EH (cell line): ENCODE data around the gene VPS37C.

Experiments used
- DNase-seq: peaks from one replicate; pipeline ENCODE4 v3.0.0-alpha.2; 2015; ENCODE audit warnings: low read depth

VPS37C gene

GRCh38 chr11:61154528-61154927, 6.7 kb downstream of the VPS37C start:
- DNase-seq: no peak

- no peak for DNase-seq
Observed at GRCh38 chr11:61153593-61154095, 7.6 kb downstream of the VPS37C start.

GRCh38 chr11:61152816-61153592, 8.2 kb downstream of the VPS37C start:
- DNase-seq: peak; percentile 90

GRCh38 chr11:61151545-61152252, 9.5 kb downstream of the VPS37C start:
- no peak for DNase-seq

GRCh38 chr11:61150706-61151544, 10.3 kb downstream of the VPS37C start:
- no peak for DNase-seq

- peak; percentile 5 for DNase-seq
Observed at GRCh38 chr11:61149624-61150615, 11.3 kb downstream of the VPS37C start.

- DNase-seq: no peak
Observed at GRCh38 chr11:61147791-61148620, 13.2 kb downstream of the VPS37C start.

GRCh38 chr11:61147271-61147670, 14.0 kb downstream of the VPS37C start:
- no peak for DNase-seq

- DNase-seq: no peak
Observed at GRCh38 chr11:61146416-61146815, 14.8 kb downstream of the VPS37C start.

- DNase-seq: no peak
Observed at GRCh38 chr11:61145228-61146005, 15.8 kb downstream of the VPS37C start.

- DNase-seq: no peak
Observed at GRCh38 chr11:61144511-61145179, 16.6 kb downstream of the VPS37C start.

GRCh38 chr11:61142424-61142823, 18.8 kb downstream of the VPS37C start:
- DNase-seq: no peak

- no peak for DNase-seq
Observed at GRCh38 chr11:61141601-61142028, 19.6 kb downstream of the VPS37C start.

GRCh38 chr11:61140416-61140815, 20.8 kb downstream of the VPS37C start:
- DNase-seq: no peak

- no peak for DNase-seq
Observed at GRCh38 chr11:61139387-61139786, 21.8 kb downstream of the VPS37C start.

GRCh38 chr11:61138935-61139334, 22.3 kb downstream of the VPS37C start:
- DNase-seq: peak; percentile 69

GRCh38 chr11:61134801-61135257, 26.4 kb downstream of the VPS37C start:
- no peak for DNase-seq

- DNase-seq: no peak
Observed at GRCh38 chr11:61133956-61134662, 27.1 kb downstream of the VPS37C start.
